ENCODE results near the gene KCNQ1. TPM values are rescaled to one million over a fixed set of nuclear protein-coding genes. Genes with fewer than 3 reads are reported as not detected.

Gene KCNQ1
- total and polyA plus RNA-seq, 2 of the 13 experiments (the other 11 are each of a cell fraction or from before 2014, with no cell fraction given) = 0.02 to 0.08 TPM

GRCh38 chr11:2697866-2698265 lies 253.1 kb downstream of the KCNQ1 start:
- DNase-seq (ENCODE audit: low spot score) (no peak), ATAC-seq (no peak), FAIRE-seq (no peak)
- H3K4me1 ChIP-seq (ENCODE audit: insufficient read depth, low read length) = peaks cover 63% of the 10 kb centered on the region
- TF ChIP-seq ATF2 (CRISPR knock-in tag; IDR thresholded peaks at IDR 0.05) (no peak), RBFOX2 (IDR thresholded peaks at IDR 0.05; ENCODE audit: low read depth, low read length) (no peak; the same call in 1 of the 2 replicates), ZNF674 (CRISPR knock-in tag; IDR thresholded peaks at IDR 0.05; ENCODE audit: low read depth) (no peak), ZNF557 (CRISPR knock-in tag; IDR thresholded peaks at IDR 0.05) (no peak), PHF8 (CRISPR knock-in tag; IDR thresholded peaks at IDR 0.05) (peak; percentile 45; the same call in 1 of the 2 replicates), SNAPC4 (CRISPR knock-in tag; IDR thresholded peaks at IDR 0.05) (no peak), POLR2A (IDR thresholded peaks at IDR 0.05; ENCODE audit: insufficient read depth in 1 of 2, low read depth in 2 of 2, low read length in 2 of 2) (peak in 1 of 2 experiments; percentile 39; a peak in 1 of 4 replicates), ZNF580 (CRISPR knock-in tag; IDR thresholded peaks at IDR 0.05; ENCODE audit: borderline replicate concordance, low read depth) (no peak), HDAC6 (IDR thresholded peaks at IDR 0.05; ENCODE audit: low read depth, low read length) (0 out of 2 replicates have a peak, but pooled peaks have one; percentile 44)
- WGBS (ENCODE audit: low lambda C conversion rate) = 0% methylated on average over 1 of the region's 1 CpG
- H3K36me3 ChIP-seq (replicated peaks in 1 of 2; ENCODE audit: control insufficient read depth in 1 of 2, insufficient read depth in 2 of 2, low read length in 2 of 2) = peaks cover 4 to 36% of the 10 kb centered on the region in 2 experiments; a peak in 4 of 5 replicates
- H2AFZ ChIP-seq (ENCODE audit: low read length) = no peak overlapping the region
- peak overlapping the region; percentile 78 for H3K4me2 ChIP-seq (ENCODE audit: low read depth, low read length)
- peaks cover 75% of the 10 kb centered on the region for H3K79me2 ChIP-seq (ENCODE audit: insufficient read depth, low read length)
- H3K4me3 ChIP-seq (replicated peaks in 1 of 3; ENCODE audit: insufficient read depth in 1 of 3, low read depth in 2 of 3, low read length in 3 of 3) = peak overlapping the region; percentile 95
- BruUV-seq (replicated peaks) = TSS peak; percentile 50
- intact Hi-C loops (cut with micrococcal nuclease; ENCODE audit: unreplicated experiment) (no loop called here), in situ Hi-C loops (cut with HindIII; ENCODE audit: extremely low pct_ligation_motif_present, low pct_unique_long_range_greater_than_20kb) (loop anchor here (5.0 to 10.0 kb wide), 2 partner anchors 34 to 273 kb away; no protein-coding TSS in a partner anchor)
- H3K27me3 ChIP-seq (ENCODE audit: control insufficient read depth in 1 of 2, insufficient read depth in 2 of 2, low read length in 2 of 2) = peaks cover 0 to 3% of the 10 kb centered on the region in 2 experiments; a peak in 1 of 5 replicates
- CTCF ChIA-PET (ENCODE audit: low intra/inter-chr PET ratio, low total read pairs) = no interaction called here
- H3K27ac ChIP-seq (ENCODE audit: extremely low read length, insufficient read depth, low read length) = peak overlapping the region; percentile 78
- peaks cover 64% of the 10 kb centered on the region for H4K20me1 ChIP-seq (ENCODE audit: insufficient read depth, low read length)
- peak overlapping the region; percentile 99 for H3K9ac ChIP-seq (ENCODE audit: insufficient read depth, low read depth, low read length)
- POLR2A ChIA-PET = interaction anchor here (1.3 to 10.8 kb wide), 2 partner anchors 31 to 134 kb away, joined by 3 to 201 read pairs; no protein-coding TSS in a partner anchor
- no peaks in the 10 kb centered on the region for H3K9me3 ChIP-seq (ENCODE audit: low read length)

All from HepG2 (cell line).